PC-9 (cell line): ENCODE results near the gene CDS1.

Source experiments
- EZH2 ChIP-seq: fragments of 200-600 bp; sonication (generic); IDR thresholded peaks from 2 replicates; pipeline ENCODE4 v1.8.0; 2017; ENCODE audit warnings: antibody characterized with exemption, low read depth
- TF ChIP-seq, protein P1 (sequence below): fragments of 200-600 bp; sonication (generic); conservative IDR thresholded peaks from 2 replicates; pipeline ENCODE4 v1.6.1; 2017; ENCODE audit warnings: mixed run types, antibody characterized with exemption, mild to moderate bottlenecking, moderate library complexity

DNA sequence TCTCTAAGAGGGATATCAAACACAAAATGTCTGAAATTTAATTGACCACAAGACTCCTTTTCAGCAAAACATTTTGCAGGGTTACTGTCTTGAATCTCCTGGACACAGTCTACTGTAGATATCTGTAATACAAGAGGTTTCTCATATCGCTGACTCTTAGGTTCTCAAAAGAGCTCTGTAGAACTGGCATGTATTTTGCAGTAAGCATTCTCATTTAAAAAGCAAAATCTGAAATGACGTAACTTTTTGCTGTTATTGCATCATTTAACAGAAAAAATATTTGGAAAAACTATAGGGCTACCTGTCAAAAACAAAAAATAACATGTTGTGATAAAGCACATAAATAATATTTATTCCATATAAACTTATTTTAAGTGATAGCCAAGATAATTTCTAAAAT lies 114.2 kb downstream of the CDS1 start:
- TF ChIP-seq, protein P1, sequence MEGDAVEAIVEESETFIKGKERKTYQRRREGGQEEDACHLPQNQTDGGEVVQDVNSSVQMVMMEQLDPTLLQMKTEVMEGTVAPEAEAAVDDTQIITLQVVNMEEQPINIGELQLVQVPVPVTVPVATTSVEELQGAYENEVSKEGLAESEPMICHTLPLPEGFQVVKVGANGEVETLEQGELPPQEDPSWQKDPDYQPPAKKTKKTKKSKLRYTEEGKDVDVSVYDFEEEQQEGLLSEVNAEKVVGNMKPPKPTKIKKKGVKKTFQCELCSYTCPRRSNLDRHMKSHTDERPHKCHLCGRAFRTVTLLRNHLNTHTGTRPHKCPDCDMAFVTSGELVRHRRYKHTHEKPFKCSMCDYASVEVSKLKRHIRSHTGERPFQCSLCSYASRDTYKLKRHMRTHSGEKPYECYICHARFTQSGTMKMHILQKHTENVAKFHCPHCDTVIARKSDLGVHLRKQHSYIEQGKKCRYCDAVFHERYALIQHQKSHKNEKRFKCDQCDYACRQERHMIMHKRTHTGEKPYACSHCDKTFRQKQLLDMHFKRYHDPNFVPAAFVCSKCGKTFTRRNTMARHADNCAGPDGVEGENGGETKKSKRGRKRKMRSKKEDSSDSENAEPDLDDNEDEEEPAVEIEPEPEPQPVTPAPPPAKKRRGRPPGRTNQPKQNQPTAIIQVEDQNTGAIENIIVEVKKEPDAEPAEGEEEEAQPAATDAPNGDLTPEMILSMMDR = no peak
- TF ChIP-seq EZH2 = no peak
